ENCODE results near the gene CCDC81.

GRCh38 chr11:86443415-86443814 lies 68.7 kb downstream of the CCDC81 start:
- TF ChIP-seq CTCF (IDR thresholded peaks at IDR 0.05) (no peak), POLR2A (IDR thresholded peaks at IDR 0.05; ENCODE audit: low read depth) (no peak)

Measured in esophagus muscularis mucosa (tissue), 3 donors.